H9 (cell line): ENCODE results near the gene PAX8. TPM values are rescaled to one million over a fixed set of nuclear protein-coding genes. Genes with fewer than 3 reads are reported as not detected.

Experiments
- DNase-seq: peaks from one replicate; pipeline ENCODE4 v3.0.0-alpha.2; 2017
- H2AFZ ChIP-seq: one replicate; pipeline ENCODE4 v1.6.1; 2013; ENCODE audit warnings: mild to moderate bottlenecking, low read length, control low read depth, moderate library complexity
- H2AK5ac ChIP-seq: 2 replicates; pipeline ENCODE4 v1.6.1; 2013; ENCODE audit warnings: low read length, control low read depth, mixed read lengths; ENCODE audit not compliant: insufficient read length
- H2BK120ac ChIP-seq: one replicate; pipeline ENCODE4 v1.6.1; 2013; ENCODE audit warnings: low read depth, mild to moderate bottlenecking, low read length, control low read depth, inconsistent platforms; ENCODE audit not compliant: poor library complexity, severe bottlenecking
- H2BK12ac ChIP-seq: 2 replicates; pipeline ENCODE4 v1.6.1; 2013; ENCODE audit warnings: low read length, control low read depth, mixed read lengths, low read depth; ENCODE audit not compliant: insufficient read length
- H2BK15ac ChIP-seq: 2 replicates; pipeline ENCODE4 v1.6.1; 2013; ENCODE audit warnings: low read depth, low read length, control low read depth
- H2BK20ac ChIP-seq: one replicate; pipeline ENCODE4 v1.6.1; 2013; ENCODE audit warnings: low read depth, mild to moderate bottlenecking, low read length, control low read depth, inconsistent platforms; ENCODE audit not compliant: poor library complexity, severe bottlenecking
- H2BK5ac ChIP-seq: 2 replicates; pipeline ENCODE4 v1.6.1; 2013; ENCODE audit warnings: low read length, control low read depth, mixed read lengths; ENCODE audit not compliant: insufficient read length
- H3K14ac ChIP-seq: 2 replicates; pipeline ENCODE4 v1.6.1; 2013; ENCODE audit warnings: low read length, control low read depth; ENCODE audit not compliant: insufficient read depth
- H3K18ac ChIP-seq: 2 replicates; pipeline ENCODE4 v1.6.1; 2013; ENCODE audit warnings: low read depth, mild to moderate bottlenecking, mixed read lengths, low read length, control low read depth; ENCODE audit not compliant: insufficient read length
- H3K23ac ChIP-seq: 2 replicates; pipeline ENCODE4 v1.6.1; 2013; ENCODE audit warnings: low read length, control low read depth, mixed read lengths, low read depth; ENCODE audit not compliant: insufficient read length
- H3K23me2 ChIP-seq: 2 replicates; pipeline ENCODE4 v1.6.1; 2013; ENCODE audit warnings: low read depth, mild to moderate bottlenecking, mixed read lengths, low read length, control low read depth; ENCODE audit not compliant: insufficient read length, poor library complexity, severe bottlenecking
- H3K27ac ChIP-seq: 2 replicates; pipeline ENCODE4 v1.5.1; 2013; ENCODE audit warnings: low read length, control low read depth, mixed read lengths, low read depth; ENCODE audit not compliant: insufficient read length
- H3K27me3 ChIP-seq: 2 replicates; pipeline ENCODE4 v1.6.1; 2013; ENCODE audit warnings: low read length, control low read depth, inconsistent platforms; ENCODE audit not compliant: insufficient read depth
- H3K4ac ChIP-seq: 2 replicates; pipeline ENCODE4 v1.6.1; 2013; ENCODE audit warnings: low read depth, mild to moderate bottlenecking, control low read depth, inconsistent platforms, low read length, moderate library complexity
- H3K4me1 ChIP-seq: 2 replicates; pipeline ENCODE4 v1.6.1; 2013; ENCODE audit warnings: low read length, control low read depth, inconsistent platforms; ENCODE audit not compliant: insufficient read depth
- H3K4me2 ChIP-seq: 2 replicates; pipeline ENCODE4 v1.6.1; 2013; ENCODE audit warnings: low read length, control low read depth, mixed read lengths; ENCODE audit not compliant: insufficient read length, insufficient read depth
- H3K56ac ChIP-seq: 2 replicates; pipeline ENCODE4 v1.6.1; 2013; ENCODE audit warnings: low read depth, mild to moderate bottlenecking, mixed read lengths, low read length, control low read depth; ENCODE audit not compliant: insufficient read length
- H3K79me1 ChIP-seq: 2 replicates; pipeline ENCODE4 v1.6.1; 2013; ENCODE audit warnings: low read depth, mild to moderate bottlenecking, moderate library complexity, low read length, control low read depth, inconsistent platforms; ENCODE audit not compliant: insufficient read depth, poor library complexity, severe bottlenecking
- H3K79me2 ChIP-seq: 2 replicates; pipeline ENCODE4 v1.6.1; 2013; ENCODE audit warnings: low read length, control low read depth, inconsistent platforms; ENCODE audit not compliant: insufficient read depth
- H3K9ac ChIP-seq: 2 replicates; pipeline ENCODE4 v1.6.1; 2013; ENCODE audit warnings: low read length, control low read depth, mixed read lengths; ENCODE audit not compliant: insufficient read length; ENCODE audit errors: extremely low read depth
- H3K9me3 ChIP-seq: one replicate; pipeline ENCODE4 v1.6.1; 2013; ENCODE audit warnings: low read depth, low read length, inconsistent platforms; ENCODE audit not compliant: control insufficient read depth
- H3T11ph ChIP-seq: one replicate; pipeline ENCODE4 v1.6.1; 2013; ENCODE audit warnings: mild to moderate bottlenecking, low read length, control low read depth, inconsistent platforms
- H4K20me1 ChIP-seq: one replicate; pipeline ENCODE4 v1.6.1; 2013; ENCODE audit not compliant: control insufficient read depth, insufficient read length, insufficient read depth
- H4K5ac ChIP-seq: 2 replicates; pipeline ENCODE4 v1.6.1; 2013; ENCODE audit warnings: low read depth, mild to moderate bottlenecking, mixed read lengths, low read length, control low read depth; ENCODE audit not compliant: insufficient read length
- H4K8ac ChIP-seq: replicated peaks from 2 replicates; pipeline ENCODE4 v1.6.1; 2013; ENCODE audit warnings: low read length, control low read depth, mixed read lengths, low read depth; ENCODE audit not compliant: insufficient read length
- H4K91ac ChIP-seq: 2 replicates; pipeline ENCODE4 v1.6.1; 2013; ENCODE audit warnings: low read depth, mild to moderate bottlenecking, moderate library complexity, mixed read lengths, low read length, control low read depth; ENCODE audit not compliant: insufficient read length
- H3K27ac Mint-ChIP-seq, 3 experiments: 2 replicates in 2 of 3; 3 replicates in 1 of 3; pipeline ENCODE4 v1.8.0; 2020 to 2021; ENCODE audit warnings: mixed read lengths in 3 of 3, mild to moderate bottlenecking in 1 of 3, moderate library complexity in 1 of 3
- H3K27me3 Mint-ChIP-seq: 2 replicates; pipeline ENCODE4 v1.8.0; 2021; ENCODE audit warnings: low read depth, mild to moderate bottlenecking, moderate library complexity, mixed read lengths
- H3K36me3 Mint-ChIP-seq, 3 experiments: 2 replicates in 2 of 3; 3 replicates in 1 of 3; pipeline ENCODE4 v1.8.0; 2020 to 2021; ENCODE audit warnings: low read depth in 3 of 3, mixed read lengths in 3 of 3; ENCODE audit not compliant: insufficient read depth in 1 of 3
- H3K4me1 Mint-ChIP-seq, 2 experiments: 2 replicates each; pipeline ENCODE4 v1.8.0; 2020; ENCODE audit warnings: mixed read lengths in 2 of 2
- H3K4me3 Mint-ChIP-seq, 2 experiments: 2 replicates in 1 of 2; 3 replicates in 1 of 2; pipeline ENCODE4 v1.8.0; 2020 to 2021; ENCODE audit warnings: mild to moderate bottlenecking in 2 of 2, mixed read lengths in 2 of 2, moderate library complexity in 1 of 2
- H3K9me3 Mint-ChIP-seq, 2 experiments: 2 replicates in 1 of 2; 3 replicates in 1 of 2; pipeline ENCODE4 v1.8.0; 2020; ENCODE audit warnings: mild to moderate bottlenecking in 2 of 2, mixed read lengths in 2 of 2, moderate library complexity in 1 of 2
- CTCF ChIP-seq: fragments of 200-600 bp; sonication (generic); conservative IDR thresholded peaks from 3 replicates; pipeline ENCODE4 v1.8.0; 2021; ENCODE audit warnings: antibody characterized with exemption, mild to moderate bottlenecking
- WGBS: extraction: QIAGEN DNeasy Blood & Tissue Kit; methylation state at CpG from one replicate; pipeline ENCODE4 v1.1.7; 2013; ENCODE audit warnings: missing lambda C conversion rate, low lambda C conversion rate, mixed read lengths; ENCODE audit not compliant: insufficient read length; ENCODE audit errors: extremely low coverage; 5-methylcytosine and 5-hydroxymethylcytosine counted together
- total RNA-seq: library from RNA; stranded (reverse); gene quantifications from 2 replicates; pipeline ENCODE4 v1.2.1, GENCODE V29; 2021

Gene PAX8
- total RNA-seq, 1 experiment from 2014 or later: not detected

- Histone ChIP-seq H3K23me2 (no peaks in the 10 kb centered on the region), H3K79me2 (no peaks in the 10 kb centered on the region), H3K4ac (no peak within 1 kb of the TSS), H4K91ac (no peak within 1 kb of the TSS), H4K5ac (no peak within 1 kb of the TSS), H2BK15ac (no peak within 1 kb of the TSS), H3K79me1 (no peaks in the 10 kb centered on the region), H2AFZ (no peak within 1 kb of the TSS), H3K4me1 (no peaks in the 10 kb centered on the region; the same call in 1 of the 2 replicates), H3K4me2 (no peak within 1 kb of the TSS), H2BK20ac (no peak within 1 kb of the TSS), H2BK5ac (no peak within 1 kb of the TSS), H3K9me3 (no peaks in the 10 kb centered on the region), H3K9ac (no peak within 1 kb of the TSS), H3K27me3 (no peaks in the 10 kb centered on the region), H3K18ac (no peak within 1 kb of the TSS), H4K20me1 (no peaks in the 10 kb centered on the region), H3K14ac (no peak within 1 kb of the TSS; the same call in 1 of the 2 replicates), H4K8ac (no peak within 1 kb of the TSS), H3T11ph (no peak within 1 kb of the TSS), H2AK5ac (no peak within 1 kb of the TSS), H2BK12ac (no peak within 1 kb of the TSS), H3K23ac (no peak within 1 kb of the TSS), H3K27ac (no peak within 1 kb of the TSS), H3K56ac (no peak within 1 kb of the TSS), H2BK120ac (no peak within 1 kb of the TSS)
- DNase-seq: no peak
- no CpG with 5 or more reads among the region's 14 CpGs for WGBS
- H3K36me3 Mint-ChIP-seq: no peaks in the 10 kb centered on the region; a peak in 2 of 7 replicates
- peaks cover 3% of the 10 kb centered on the region for H3K27me3 Mint-ChIP-seq
- no peak within 1 kb of the TSS; a peak in 1 of 7 replicates for H3K27ac Mint-ChIP-seq
- TF ChIP-seq CTCF: no peak
- H3K9me3 Mint-ChIP-seq: no peaks in the 10 kb centered on the region
- H3K4me1 Mint-ChIP-seq: peaks cover 18 to 21% of the 10 kb centered on the region in 2 experiments
- H3K4me3 Mint-ChIP-seq: no peak within 1 kb of the TSS
These were observed 105.0 kb downstream of the PAX8 start, which contains the start of gene PSD4 for GRCh38 chr2:113173542-113174375. TSS of gene PSD4 (plus strand) at chr2:113173971. CDS start at chr2:113182457, 8,486 bp downstream.
